ENCODE data around the gene DDX27. TPM values are rescaled to one million over a fixed set of nuclear protein-coding genes. Genes with fewer than 3 reads are reported as not detected.

Gene DDX27
- total and polyA plus RNA-seq, 9 of the 15 experiments (the other 6 are each of a cell fraction or from before 2014, with no cell fraction given): 17.9 to 79.3 (median 57.0) TPM

- peak; percentile 87 for TF ChIP-seq RERE (CRISPR knock-in tag; IDR thresholded peaks at IDR 0.05; ENCODE audit: borderline replicate concordance)
- no peak for TF ChIP-seq ETV6 (IDR thresholded peaks at IDR 0.05; ENCODE audit: borderline replicate concordance in 1 of 2, low read depth in 2 of 2, low read length in 1 of 2)
- 0 out of 2 replicates have a peak, but pooled peaks have one; percentile 41 for TF ChIP-seq ETV6 (CRISPR knock-in tag; IDR thresholded peaks at IDR 0.05; ENCODE audit: borderline replicate concordance)
- TF ChIP-seq NCOA1 (IDR thresholded peaks at IDR 0.05; ENCODE audit: low read depth): no peak
- TF ChIP-seq, protein P1, sequence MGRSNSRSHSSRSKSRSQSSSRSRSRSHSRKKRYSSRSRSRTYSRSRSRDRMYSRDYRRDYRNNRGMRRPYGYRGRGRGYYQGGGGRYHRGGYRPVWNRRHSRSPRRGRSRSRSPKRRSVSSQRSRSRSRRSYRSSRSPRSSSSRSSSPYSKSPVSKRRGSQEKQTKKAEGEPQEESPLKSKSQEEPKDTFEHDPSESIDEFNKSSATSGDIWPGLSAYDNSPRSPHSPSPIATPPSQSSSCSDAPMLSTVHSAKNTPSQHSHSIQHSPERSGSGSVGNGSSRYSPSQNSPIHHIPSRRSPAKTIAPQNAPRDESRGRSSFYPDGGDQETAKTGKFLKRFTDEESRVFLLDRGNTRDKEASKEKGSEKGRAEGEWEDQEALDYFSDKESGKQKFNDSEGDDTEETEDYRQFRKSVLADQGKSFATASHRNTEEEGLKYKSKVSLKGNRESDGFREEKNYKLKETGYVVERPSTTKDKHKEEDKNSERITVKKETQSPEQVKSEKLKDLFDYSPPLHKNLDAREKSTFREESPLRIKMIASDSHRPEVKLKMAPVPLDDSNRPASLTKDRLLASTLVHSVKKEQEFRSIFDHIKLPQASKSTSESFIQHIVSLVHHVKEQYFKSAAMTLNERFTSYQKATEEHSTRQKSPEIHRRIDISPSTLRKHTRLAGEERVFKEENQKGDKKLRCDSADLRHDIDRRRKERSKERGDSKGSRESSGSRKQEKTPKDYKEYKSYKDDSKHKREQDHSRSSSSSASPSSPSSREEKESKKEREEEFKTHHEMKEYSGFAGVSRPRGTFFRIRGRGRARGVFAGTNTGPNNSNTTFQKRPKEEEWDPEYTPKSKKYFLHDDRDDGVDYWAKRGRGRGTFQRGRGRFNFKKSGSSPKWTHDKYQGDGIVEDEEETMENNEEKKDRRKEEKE (IDR thresholded peaks at IDR 0.05; ENCODE audit: borderline replicate concordance in 1 of 2, control insufficient read depth in 1 of 2, low read depth in 2 of 2, low read length in 1 of 2): peak; percentile 22 to 38; a peak in 1 of 4 replicates
- TF ChIP-seq ELF2 (CRISPR knock-in tag; IDR thresholded peaks at IDR 0.05): no peak
- TF ChIP-seq GTF2E2 (tag; IDR thresholded peaks at IDR 0.05): peak; percentile 87
- no peak for TF ChIP-seq ZNF76 (CRISPR knock-in tag; IDR thresholded peaks at IDR 0.05; ENCODE audit: borderline replicate concordance)
Measured at GRCh38 chr20:49278818-49279676, 59.8 kb downstream of the DDX27 start (continued).
